H9 (cell line): ENCODE results near the gene CCBE1. TPM values are rescaled to one million over a fixed set of nuclear protein-coding genes. Genes with fewer than 3 reads are reported as not detected.

ENCODE experiments used
- DNase-seq: peaks from one replicate; pipeline ENCODE4 v3.0.0-alpha.2; 2017
- H2AFZ ChIP-seq: one replicate; pipeline ENCODE4 v1.6.1; 2013; ENCODE audit warnings: mild to moderate bottlenecking, low read length, control low read depth, moderate library complexity
- H2AK5ac ChIP-seq: 2 replicates; pipeline ENCODE4 v1.6.1; 2013; ENCODE audit warnings: low read length, control low read depth, mixed read lengths; ENCODE audit not compliant: insufficient read length
- H2BK120ac ChIP-seq: one replicate; pipeline ENCODE4 v1.6.1; 2013; ENCODE audit warnings: low read depth, mild to moderate bottlenecking, low read length, control low read depth, inconsistent platforms; ENCODE audit not compliant: poor library complexity, severe bottlenecking
- H2BK12ac ChIP-seq: 2 replicates; pipeline ENCODE4 v1.6.1; 2013; ENCODE audit warnings: low read length, control low read depth, mixed read lengths, low read depth; ENCODE audit not compliant: insufficient read length
- H2BK15ac ChIP-seq: 2 replicates; pipeline ENCODE4 v1.6.1; 2013; ENCODE audit warnings: low read depth, low read length, control low read depth
- H2BK20ac ChIP-seq: one replicate; pipeline ENCODE4 v1.6.1; 2013; ENCODE audit warnings: low read depth, mild to moderate bottlenecking, low read length, control low read depth, inconsistent platforms; ENCODE audit not compliant: poor library complexity, severe bottlenecking
- H2BK5ac ChIP-seq: 2 replicates; pipeline ENCODE4 v1.6.1; 2013; ENCODE audit warnings: low read length, control low read depth, mixed read lengths; ENCODE audit not compliant: insufficient read length
- H3K14ac ChIP-seq: 2 replicates; pipeline ENCODE4 v1.6.1; 2013; ENCODE audit warnings: low read length, control low read depth; ENCODE audit not compliant: insufficient read depth
- H3K18ac ChIP-seq: 2 replicates; pipeline ENCODE4 v1.6.1; 2013; ENCODE audit warnings: low read depth, mild to moderate bottlenecking, mixed read lengths, low read length, control low read depth; ENCODE audit not compliant: insufficient read length
- H3K23ac ChIP-seq: 2 replicates; pipeline ENCODE4 v1.6.1; 2013; ENCODE audit warnings: low read length, control low read depth, mixed read lengths, low read depth; ENCODE audit not compliant: insufficient read length
- H3K23me2 ChIP-seq: 2 replicates; pipeline ENCODE4 v1.6.1; 2013; ENCODE audit warnings: low read depth, mild to moderate bottlenecking, mixed read lengths, low read length, control low read depth; ENCODE audit not compliant: insufficient read length, poor library complexity, severe bottlenecking
- H3K27ac ChIP-seq: 2 replicates; pipeline ENCODE4 v1.5.1; 2013; ENCODE audit warnings: low read length, control low read depth, mixed read lengths, low read depth; ENCODE audit not compliant: insufficient read length
- H3K27me3 ChIP-seq: 2 replicates; pipeline ENCODE4 v1.6.1; 2013; ENCODE audit warnings: low read length, control low read depth, inconsistent platforms; ENCODE audit not compliant: insufficient read depth
- H3K4ac ChIP-seq: 2 replicates; pipeline ENCODE4 v1.6.1; 2013; ENCODE audit warnings: low read depth, mild to moderate bottlenecking, control low read depth, inconsistent platforms, low read length, moderate library complexity
- H3K4me1 ChIP-seq: 2 replicates; pipeline ENCODE4 v1.6.1; 2013; ENCODE audit warnings: low read length, control low read depth, inconsistent platforms; ENCODE audit not compliant: insufficient read depth
- H3K4me2 ChIP-seq: 2 replicates; pipeline ENCODE4 v1.6.1; 2013; ENCODE audit warnings: low read length, control low read depth, mixed read lengths; ENCODE audit not compliant: insufficient read length, insufficient read depth
- H3K56ac ChIP-seq: 2 replicates; pipeline ENCODE4 v1.6.1; 2013; ENCODE audit warnings: low read depth, mild to moderate bottlenecking, mixed read lengths, low read length, control low read depth; ENCODE audit not compliant: insufficient read length
- H3K79me1 ChIP-seq: 2 replicates; pipeline ENCODE4 v1.6.1; 2013; ENCODE audit warnings: low read depth, mild to moderate bottlenecking, moderate library complexity, low read length, control low read depth, inconsistent platforms; ENCODE audit not compliant: insufficient read depth, poor library complexity, severe bottlenecking
- H3K79me2 ChIP-seq: 2 replicates; pipeline ENCODE4 v1.6.1; 2013; ENCODE audit warnings: low read length, control low read depth, inconsistent platforms; ENCODE audit not compliant: insufficient read depth
- H3K9ac ChIP-seq: 2 replicates; pipeline ENCODE4 v1.6.1; 2013; ENCODE audit warnings: low read length, control low read depth, mixed read lengths; ENCODE audit not compliant: insufficient read length; ENCODE audit errors: extremely low read depth
- H3K9me3 ChIP-seq: one replicate; pipeline ENCODE4 v1.6.1; 2013; ENCODE audit warnings: low read depth, low read length, inconsistent platforms; ENCODE audit not compliant: control insufficient read depth
- H3T11ph ChIP-seq: one replicate; pipeline ENCODE4 v1.6.1; 2013; ENCODE audit warnings: mild to moderate bottlenecking, low read length, control low read depth, inconsistent platforms
- H4K20me1 ChIP-seq: one replicate; pipeline ENCODE4 v1.6.1; 2013; ENCODE audit not compliant: control insufficient read depth, insufficient read length, insufficient read depth
- H4K5ac ChIP-seq: 2 replicates; pipeline ENCODE4 v1.6.1; 2013; ENCODE audit warnings: low read depth, mild to moderate bottlenecking, mixed read lengths, low read length, control low read depth; ENCODE audit not compliant: insufficient read length
- H4K8ac ChIP-seq: replicated peaks from 2 replicates; pipeline ENCODE4 v1.6.1; 2013; ENCODE audit warnings: low read length, control low read depth, mixed read lengths, low read depth; ENCODE audit not compliant: insufficient read length
- H4K91ac ChIP-seq: 2 replicates; pipeline ENCODE4 v1.6.1; 2013; ENCODE audit warnings: low read depth, mild to moderate bottlenecking, moderate library complexity, mixed read lengths, low read length, control low read depth; ENCODE audit not compliant: insufficient read length
- H3K27ac Mint-ChIP-seq, 3 experiments: 2 replicates in 2 of 3; 3 replicates in 1 of 3; pipeline ENCODE4 v1.8.0; 2020 to 2021; ENCODE audit warnings: mixed read lengths in 3 of 3, mild to moderate bottlenecking in 1 of 3, moderate library complexity in 1 of 3
- H3K27me3 Mint-ChIP-seq: 2 replicates; pipeline ENCODE4 v1.8.0; 2021; ENCODE audit warnings: low read depth, mild to moderate bottlenecking, moderate library complexity, mixed read lengths
- H3K36me3 Mint-ChIP-seq, 3 experiments: 2 replicates in 2 of 3; 3 replicates in 1 of 3; pipeline ENCODE4 v1.8.0; 2020 to 2021; ENCODE audit warnings: low read depth in 3 of 3, mixed read lengths in 3 of 3; ENCODE audit not compliant: insufficient read depth in 1 of 3
- H3K4me1 Mint-ChIP-seq, 2 experiments: 2 replicates each; pipeline ENCODE4 v1.8.0; 2020; ENCODE audit warnings: mixed read lengths in 2 of 2
- H3K4me3 Mint-ChIP-seq, 2 experiments: 2 replicates in 1 of 2; 3 replicates in 1 of 2; pipeline ENCODE4 v1.8.0; 2020 to 2021; ENCODE audit warnings: mild to moderate bottlenecking in 2 of 2, mixed read lengths in 2 of 2, moderate library complexity in 1 of 2
- H3K9me3 Mint-ChIP-seq, 2 experiments: 2 replicates in 1 of 2; 3 replicates in 1 of 2; pipeline ENCODE4 v1.8.0; 2020; ENCODE audit warnings: mild to moderate bottlenecking in 2 of 2, mixed read lengths in 2 of 2, moderate library complexity in 1 of 2
- WGBS: extraction: QIAGEN DNeasy Blood & Tissue Kit; methylation state at CpG from one replicate; pipeline ENCODE4 v1.1.7; 2013; ENCODE audit warnings: missing lambda C conversion rate, low lambda C conversion rate, mixed read lengths; ENCODE audit not compliant: insufficient read length; ENCODE audit errors: extremely low coverage; 5-methylcytosine and 5-hydroxymethylcytosine counted together
- total RNA-seq: library from RNA; stranded (reverse); gene quantifications from 2 replicates; pipeline ENCODE4 v1.2.1, GENCODE V29; 2021
- TF ChIP-seq, protein P1 (sequence below): fragments of 200-600 bp; sonication (generic); conservative IDR thresholded peaks from 3 replicates; pipeline ENCODE4 v1.8.0; 2021; ENCODE audit warnings: antibody characterized with exemption, mild to moderate bottlenecking

CCBE1 gene
- total RNA-seq, 1 experiment from 2014 or later: 0.39 TPM

DNA sequence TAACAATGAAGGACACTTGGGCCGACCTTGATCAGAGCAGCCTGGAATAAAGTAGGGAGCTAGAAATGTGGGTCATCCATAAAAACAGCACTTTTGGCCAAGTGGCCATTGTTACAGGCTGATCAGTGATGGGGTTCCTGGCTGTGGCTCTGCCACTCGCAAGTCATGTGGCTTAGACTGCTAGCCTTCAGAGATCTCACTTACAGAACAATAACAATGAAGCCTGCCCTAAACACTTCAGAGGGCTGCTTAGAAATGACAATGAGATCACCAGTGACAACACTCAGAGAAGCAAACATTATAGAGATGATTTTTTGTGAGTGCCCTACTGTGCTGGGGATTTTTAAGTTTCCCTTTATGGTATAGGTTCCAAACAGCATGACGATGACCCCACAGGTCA, 230.2 kb downstream of the CCBE1 start:
- no peak overlapping the region for H3K4ac ChIP-seq
- H2BK5ac ChIP-seq: no peak overlapping the region
- no peak overlapping the region for H4K5ac ChIP-seq
- H3K9ac ChIP-seq: no peak overlapping the region
- no peak overlapping the region for H3K18ac ChIP-seq
- no peaks in the 10 kb centered on the region for H3K27me3 ChIP-seq
- H3K27me3 Mint-ChIP-seq: no peaks in the 10 kb centered on the region; the same call in 1 of the 2 replicates
- H3K4me1 Mint-ChIP-seq: peaks cover 0 to 6% of the 10 kb centered on the region in 2 experiments; a peak in 1 of 4 replicates
- H3K4me3 Mint-ChIP-seq: no peak overlapping the region
- no peak overlapping the region for H3K27ac Mint-ChIP-seq
- no peak overlapping the region for H3K56ac ChIP-seq
- no peak overlapping the region for H2BK20ac ChIP-seq
- H4K20me1 ChIP-seq: no peaks in the 10 kb centered on the region
- no peaks in the 10 kb centered on the region for H3K9me3 ChIP-seq
- H3K4me2 ChIP-seq: no peak overlapping the region
- no peaks in the 10 kb centered on the region for H3K23me2 ChIP-seq
- no peaks in the 10 kb centered on the region for H3K9me3 Mint-ChIP-seq
- H3K27ac ChIP-seq: no peak overlapping the region
- no peak overlapping the region for H4K8ac ChIP-seq
- TF ChIP-seq, protein P1, sequence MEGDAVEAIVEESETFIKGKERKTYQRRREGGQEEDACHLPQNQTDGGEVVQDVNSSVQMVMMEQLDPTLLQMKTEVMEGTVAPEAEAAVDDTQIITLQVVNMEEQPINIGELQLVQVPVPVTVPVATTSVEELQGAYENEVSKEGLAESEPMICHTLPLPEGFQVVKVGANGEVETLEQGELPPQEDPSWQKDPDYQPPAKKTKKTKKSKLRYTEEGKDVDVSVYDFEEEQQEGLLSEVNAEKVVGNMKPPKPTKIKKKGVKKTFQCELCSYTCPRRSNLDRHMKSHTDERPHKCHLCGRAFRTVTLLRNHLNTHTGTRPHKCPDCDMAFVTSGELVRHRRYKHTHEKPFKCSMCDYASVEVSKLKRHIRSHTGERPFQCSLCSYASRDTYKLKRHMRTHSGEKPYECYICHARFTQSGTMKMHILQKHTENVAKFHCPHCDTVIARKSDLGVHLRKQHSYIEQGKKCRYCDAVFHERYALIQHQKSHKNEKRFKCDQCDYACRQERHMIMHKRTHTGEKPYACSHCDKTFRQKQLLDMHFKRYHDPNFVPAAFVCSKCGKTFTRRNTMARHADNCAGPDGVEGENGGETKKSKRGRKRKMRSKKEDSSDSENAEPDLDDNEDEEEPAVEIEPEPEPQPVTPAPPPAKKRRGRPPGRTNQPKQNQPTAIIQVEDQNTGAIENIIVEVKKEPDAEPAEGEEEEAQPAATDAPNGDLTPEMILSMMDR: no peak
- no peak overlapping the region for H3T11ph ChIP-seq
- H3K79me2 ChIP-seq: no peaks in the 10 kb centered on the region
- no peak overlapping the region for H3K23ac ChIP-seq
- no peak overlapping the region for H2AK5ac ChIP-seq
- no peak overlapping the region for H2AFZ ChIP-seq
- no peaks in the 10 kb centered on the region for H3K4me1 ChIP-seq
- no peaks in the 10 kb centered on the region for H3K36me3 Mint-ChIP-seq
- H2BK12ac ChIP-seq: no peak overlapping the region
- DNase-seq: no peak
- no peak overlapping the region for H4K91ac ChIP-seq
- no peak overlapping the region for H2BK120ac ChIP-seq
- no peak overlapping the region for H3K14ac ChIP-seq
- WGBS: no CpG with 5 or more reads among the region's 3 CpGs
- no peak overlapping the region for H2BK15ac ChIP-seq
- no peaks in the 10 kb centered on the region for H3K79me1 ChIP-seq
